HEK293 (cell line): ENCODE data around the gene SLC26A5.

Experiments
- CTCF ChIA-PET: fragments of 350-600 bp; formaldehyde crosslinking; extraction: SDS; loops from one replicate; lab custom pipeline; 2021; ENCODE audit warnings: antibody characterized with exemption; lab: Yijun Ruan, JAX
- POLR2A ChIA-PET: fragments of 300-600 bp; formaldehyde crosslinking; extraction: SDS; loops from one replicate; lab custom pipeline; 2020; ENCODE audit warnings: antibody characterized with exemption, inconsistent platforms; lab: Yijun Ruan, JAX
- H3K27ac ChIP-seq: fragments of 200-500 bp; sonication (Bioruptor generic); 2 replicates; pipeline ENCODE4 v1.5.1; 2014; ENCODE audit warnings: low read depth, low read length, control low read depth, inconsistent platforms; ENCODE audit errors: extremely low read depth
- H3K36me3 ChIP-seq, 2 experiments: fragments of 200-500 bp in 1 of 2; sonication (Bioruptor generic) in 1 of 2; 1 replicate in 1 of 2; 2 replicates in 1 of 2; pipeline ENCODE4 v1.5.1; 2014 to 2017; ENCODE audit warnings: inconsistent platforms in 2 of 2, low read length in 2 of 2; ENCODE audit not compliant: control insufficient read depth in 2 of 2, insufficient read depth in 1 of 2
- H3K4me1 ChIP-seq: fragments of 200-500 bp; sonication (Bioruptor generic); 2 replicates; pipeline ENCODE4 v1.5.1; 2014; ENCODE audit warnings: mild to moderate bottlenecking, low read length, inconsistent platforms; ENCODE audit not compliant: control insufficient read depth, insufficient read depth
- H3K4me3 ChIP-seq: 2 replicates; pipeline ENCODE4 v1.5.1; 2011; ENCODE audit warnings: low read depth, mild to moderate bottlenecking, control low read depth, low read length, moderate library complexity
- H3K9me3 ChIP-seq: fragments of 200-500 bp; sonication (Bioruptor generic); 2 replicates; pipeline ENCODE4 v1.5.1; 2014; ENCODE audit warnings: low read depth, low read length, inconsistent platforms; ENCODE audit not compliant: control insufficient read depth, insufficient read depth
- GLI4 ChIP-seq: fragments of 450-650 bp; formaldehyde crosslinking; IDR thresholded peaks from 2 replicates; pipeline ENCODE4 v1.5.1; 2016; ENCODE audit warnings: missing biosample characterization, missing genetic modification characterization
- KLF7 ChIP-seq: fragments of 450-650 bp; formaldehyde crosslinking; IDR thresholded peaks from 2 replicates; pipeline ENCODE4 v1.5.1; 2016; ENCODE audit warnings: missing biosample characterization, missing genetic modification characterization, borderline replicate concordance
- MEIS1 ChIP-seq: sonication (generic); formaldehyde crosslinking; IDR thresholded peaks from 2 replicates; pipeline ENCODE4 v1.8.1; 2022; ENCODE audit warnings: missing genetic modification reagents, mild to moderate bottlenecking, borderline replicate concordance
- OVOL3 ChIP-seq: fragments of 450-650 bp; formaldehyde crosslinking; IDR thresholded peaks from 2 replicates; pipeline ENCODE4 v1.5.1; 2016; ENCODE audit warnings: missing biosample characterization, missing genetic modification characterization
- RBAK ChIP-seq: fragments of 450-650 bp; formaldehyde crosslinking; IDR thresholded peaks from 2 replicates; pipeline ENCODE4 v1.5.1; 2016; ENCODE audit warnings: missing biosample characterization, missing genetic modification characterization
- ZFP41 ChIP-seq: fragments of 450-650 bp; formaldehyde crosslinking; IDR thresholded peaks from 2 replicates; pipeline ENCODE4 v1.5.1; 2016; ENCODE audit warnings: missing biosample characterization, missing genetic modification characterization, borderline replicate concordance
- ZIC2 ChIP-seq: fragments of 450-650 bp; formaldehyde crosslinking; IDR thresholded peaks from 2 replicates; pipeline ENCODE4 v1.5.1; 2016; ENCODE audit warnings: missing biosample characterization, missing genetic modification characterization
- ZNF184 ChIP-seq: fragments of 450-650 bp; IDR thresholded peaks from 2 replicates; pipeline ENCODE4 v1.5.1; 2018; ENCODE audit warnings: missing biosample characterization, mild to moderate bottlenecking, missing genetic modification characterization
- ZNF2 ChIP-seq: fragments of 450-650 bp; formaldehyde crosslinking; IDR thresholded peaks from 2 replicates; pipeline ENCODE4 v1.5.1; 2016; ENCODE audit warnings: missing biosample characterization, missing genetic modification characterization
- ZNF214 ChIP-seq: fragments of 450-650 bp; formaldehyde crosslinking; IDR thresholded peaks from 2 replicates; pipeline ENCODE4 v1.5.1; 2017; ENCODE audit warnings: missing biosample characterization, mild to moderate bottlenecking, missing genetic modification characterization, borderline replicate concordance
- ZNF239 ChIP-seq: fragments of 450-650 bp; formaldehyde crosslinking; IDR thresholded peaks from 2 replicates; pipeline ENCODE4 v1.5.1; 2016; ENCODE audit warnings: missing biosample characterization, missing genetic modification characterization
- ZNF248 ChIP-seq: fragments of 450-650 bp; formaldehyde crosslinking; IDR thresholded peaks from 2 replicates; pipeline ENCODE4 v1.5.1; 2017; ENCODE audit warnings: missing biosample characterization, missing genetic modification characterization
- ZNF274 ChIP-seq, 2 experiments: fragments of 200-500 bp in 1 of 2; fragments of 450-650 bp in 1 of 2; sonication (Bioruptor generic) in 1 of 2; formaldehyde crosslinking in 1 of 2; IDR thresholded peaks; 2 replicates each; pipeline versions ENCODE4 v1.5.1 to v1.6.1; 2014 to 2016; ENCODE audit warnings: borderline replicate concordance in 1 of 2, inconsistent platforms in 1 of 2, low read length in 1 of 2, missing biosample characterization in 1 of 2, missing genetic modification characterization in 1 of 2
- ZNF366 ChIP-seq: fragments of 450-650 bp; formaldehyde crosslinking; conservative IDR thresholded peaks from 2 replicates; pipeline ENCODE4 v1.5.1; 2016; ENCODE audit warnings: missing biosample characterization, missing genetic modification characterization
- ZNF654 ChIP-seq: fragments of 450-650 bp; formaldehyde crosslinking; IDR thresholded peaks from 2 replicates; pipeline ENCODE4 v1.5.1; 2016; ENCODE audit warnings: low read depth, missing biosample characterization, missing genetic modification characterization
- ZNF670 ChIP-seq: fragments of 450-650 bp; formaldehyde crosslinking; IDR thresholded peaks from 2 replicates; pipeline ENCODE4 v1.5.1; 2016; ENCODE audit warnings: missing biosample characterization, missing genetic modification characterization, low read depth
- ZNF701 ChIP-seq: fragments of 450-650 bp; formaldehyde crosslinking; IDR thresholded peaks from 2 replicates; pipeline ENCODE4 v1.5.1; 2016; ENCODE audit warnings: missing biosample characterization, missing genetic modification characterization
- ZNF785 ChIP-seq: fragments of 450-650 bp; formaldehyde crosslinking; IDR thresholded peaks from 2 replicates; pipeline ENCODE4 v1.5.1; 2016; ENCODE audit warnings: missing biosample characterization, missing genetic modification characterization
- ZSCAN23 ChIP-seq: fragments of 450-650 bp; formaldehyde crosslinking; IDR thresholded peaks from 2 replicates; pipeline ENCODE4 v1.5.1; 2016; ENCODE audit warnings: missing biosample characterization, missing genetic modification characterization
- TF ChIP-seq, protein P1 (sequence below): fragments of 450-650 bp; formaldehyde crosslinking; IDR thresholded peaks from 2 replicates; pipeline ENCODE4 v1.5.1; 2016; ENCODE audit warnings: missing biosample characterization, missing genetic modification characterization
- TF ChIP-seq, protein P2 (sequence below): fragments of 450-650 bp; formaldehyde crosslinking; IDR thresholded peaks from 2 replicates; pipeline ENCODE4 v1.5.1; 2016; ENCODE audit warnings: missing biosample characterization, missing genetic modification characterization, low read depth
- TF ChIP-seq, protein P3 (sequence below): fragments of 450-650 bp; formaldehyde crosslinking; IDR thresholded peaks from 2 replicates; pipeline ENCODE4 v1.5.1; 2016; ENCODE audit warnings: missing biosample characterization, missing genetic modification characterization
- TF ChIP-seq, protein P4 (sequence below): fragments of 450-650 bp; formaldehyde crosslinking; IDR thresholded peaks from 2 replicates; pipeline ENCODE4 v1.5.1; 2016; ENCODE audit warnings: missing biosample characterization, missing genetic modification characterization

SLC26A5 gene

DNA sequence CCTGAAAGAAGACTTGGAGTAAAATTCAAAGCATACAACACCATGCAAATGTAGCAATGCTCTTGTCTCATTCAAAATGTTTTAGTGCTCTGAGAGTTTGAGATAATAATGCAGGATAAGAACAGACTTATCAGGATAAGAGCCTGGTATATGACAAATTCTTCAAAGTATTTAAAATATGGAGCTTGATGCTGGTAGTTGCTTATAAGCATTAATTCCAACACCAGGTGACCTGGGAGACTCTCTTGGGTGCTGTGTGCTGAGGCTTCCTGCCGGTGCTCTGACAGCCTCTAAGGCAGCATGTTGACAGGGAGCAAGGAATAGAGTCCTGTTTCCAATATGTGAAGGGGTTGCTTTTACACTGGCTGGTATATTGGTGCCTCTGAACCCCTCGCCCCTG, 34.8 kb upstream of the SLC26A5 start:
- ChIA-PET CTCF (no interaction called here), POLR2A (no interaction called here)
- Histone ChIP-seq H3K27ac (no peak overlapping the region), H3K36me3 (no peaks in the 10 kb centered on the region), H3K4me1 (no peaks in the 10 kb centered on the region), H3K9me3 (no peaks in the 10 kb centered on the region), H3K4me3 (no peak overlapping the region)
- TF ChIP-seq, protein P1, sequence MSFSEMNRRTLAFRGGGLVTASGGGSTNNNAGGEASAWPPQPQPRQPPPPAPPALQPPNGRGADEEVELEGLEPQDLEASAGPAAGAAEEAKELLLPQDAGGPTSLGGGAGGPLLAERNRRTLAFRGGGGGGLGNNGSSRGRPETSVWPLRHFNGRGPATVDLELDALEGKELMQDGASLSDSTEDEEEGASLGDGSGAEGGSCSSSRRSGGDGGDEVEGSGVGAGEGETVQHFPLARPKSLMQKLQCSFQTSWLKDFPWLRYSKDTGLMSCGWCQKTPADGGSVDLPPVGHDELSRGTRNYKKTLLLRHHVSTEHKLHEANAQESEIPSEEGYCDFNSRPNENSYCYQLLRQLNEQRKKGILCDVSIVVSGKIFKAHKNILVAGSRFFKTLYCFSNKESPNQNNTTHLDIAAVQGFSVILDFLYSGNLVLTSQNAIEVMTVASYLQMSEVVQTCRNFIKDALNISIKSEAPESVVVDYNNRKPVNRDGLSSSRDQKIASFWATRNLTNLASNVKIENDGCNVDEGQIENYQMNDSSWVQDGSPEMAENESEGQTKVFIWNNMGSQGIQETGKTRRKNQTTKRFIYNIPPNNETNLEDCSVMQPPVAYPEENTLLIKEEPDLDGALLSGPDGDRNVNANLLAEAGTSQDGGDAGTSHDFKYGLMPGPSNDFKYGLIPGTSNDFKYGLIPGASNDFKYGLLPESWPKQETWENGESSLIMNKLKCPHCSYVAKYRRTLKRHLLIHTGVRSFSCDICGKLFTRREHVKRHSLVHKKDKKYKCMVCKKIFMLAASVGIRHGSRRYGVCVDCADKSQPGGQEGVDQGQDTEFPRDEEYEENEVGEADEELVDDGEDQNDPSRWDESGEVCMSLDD (tag by site-specific recombination): no peak
- TF ChIP-seq ZNF701: no peak
- no peak for TF ChIP-seq ZNF214 (tag by site-specific recombination)
- no peak for TF ChIP-seq ZNF366 (tag by site-specific recombination)
- no peak for TF ChIP-seq ZIC2 (tag by site-specific recombination)
- TF ChIP-seq ZNF2 (tag by site-specific recombination): no peak
- TF ChIP-seq, protein P2, sequence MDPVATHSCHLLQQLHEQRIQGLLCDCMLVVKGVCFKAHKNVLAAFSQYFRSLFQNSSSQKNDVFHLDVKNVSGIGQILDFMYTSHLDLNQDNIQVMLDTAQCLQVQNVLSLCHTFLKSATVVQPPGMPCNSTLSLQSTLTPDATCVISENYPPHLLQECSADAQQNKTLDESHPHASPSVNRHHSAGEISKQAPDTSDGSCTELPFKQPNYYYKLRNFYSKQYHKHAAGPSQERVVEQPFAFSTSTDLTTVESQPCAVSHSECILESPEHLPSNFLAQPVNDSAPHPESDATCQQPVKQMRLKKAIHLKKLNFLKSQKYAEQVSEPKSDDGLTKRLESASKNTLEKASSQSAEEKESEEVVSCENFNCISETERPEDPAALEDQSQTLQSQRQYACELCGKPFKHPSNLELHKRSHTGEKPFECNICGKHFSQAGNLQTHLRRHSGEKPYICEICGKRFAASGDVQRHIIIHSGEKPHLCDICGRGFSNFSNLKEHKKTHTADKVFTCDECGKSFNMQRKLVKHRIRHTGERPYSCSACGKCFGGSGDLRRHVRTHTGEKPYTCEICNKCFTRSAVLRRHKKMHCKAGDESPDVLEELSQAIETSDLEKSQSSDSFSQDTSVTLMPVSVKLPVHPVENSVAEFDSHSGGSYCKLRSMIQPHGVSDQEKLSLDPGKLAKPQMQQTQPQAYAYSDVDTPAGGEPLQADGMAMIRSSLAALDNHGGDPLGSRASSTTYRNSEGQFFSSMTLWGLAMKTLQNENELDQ (tag by site-specific recombination): no peak
- no peak for TF ChIP-seq ZFP41 (tag by site-specific recombination)
- no peak for TF ChIP-seq ZNF274 (IDR thresholded peaks at IDR 0.05; ENCODE audit: low read length)
- TF ChIP-seq ZNF274 (tag by site-specific recombination; IDR thresholded peaks at IDR 0.05; ENCODE audit: borderline replicate concordance): no peak
- TF ChIP-seq RBAK (tag by site-specific recombination): no peak
- TF ChIP-seq ZNF670 (tag by site-specific recombination): no peak
- TF ChIP-seq, protein P3, sequence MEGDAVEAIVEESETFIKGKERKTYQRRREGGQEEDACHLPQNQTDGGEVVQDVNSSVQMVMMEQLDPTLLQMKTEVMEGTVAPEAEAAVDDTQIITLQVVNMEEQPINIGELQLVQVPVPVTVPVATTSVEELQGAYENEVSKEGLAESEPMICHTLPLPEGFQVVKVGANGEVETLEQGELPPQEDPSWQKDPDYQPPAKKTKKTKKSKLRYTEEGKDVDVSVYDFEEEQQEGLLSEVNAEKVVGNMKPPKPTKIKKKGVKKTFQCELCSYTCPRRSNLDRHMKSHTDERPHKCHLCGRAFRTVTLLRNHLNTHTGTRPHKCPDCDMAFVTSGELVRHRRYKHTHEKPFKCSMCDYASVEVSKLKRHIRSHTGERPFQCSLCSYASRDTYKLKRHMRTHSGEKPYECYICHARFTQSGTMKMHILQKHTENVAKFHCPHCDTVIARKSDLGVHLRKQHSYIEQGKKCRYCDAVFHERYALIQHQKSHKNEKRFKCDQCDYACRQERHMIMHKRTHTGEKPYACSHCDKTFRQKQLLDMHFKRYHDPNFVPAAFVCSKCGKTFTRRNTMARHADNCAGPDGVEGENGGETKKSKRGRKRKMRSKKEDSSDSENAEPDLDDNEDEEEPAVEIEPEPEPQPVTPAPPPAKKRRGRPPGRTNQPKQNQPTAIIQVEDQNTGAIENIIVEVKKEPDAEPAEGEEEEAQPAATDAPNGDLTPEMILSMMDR: no peak

DNA sequence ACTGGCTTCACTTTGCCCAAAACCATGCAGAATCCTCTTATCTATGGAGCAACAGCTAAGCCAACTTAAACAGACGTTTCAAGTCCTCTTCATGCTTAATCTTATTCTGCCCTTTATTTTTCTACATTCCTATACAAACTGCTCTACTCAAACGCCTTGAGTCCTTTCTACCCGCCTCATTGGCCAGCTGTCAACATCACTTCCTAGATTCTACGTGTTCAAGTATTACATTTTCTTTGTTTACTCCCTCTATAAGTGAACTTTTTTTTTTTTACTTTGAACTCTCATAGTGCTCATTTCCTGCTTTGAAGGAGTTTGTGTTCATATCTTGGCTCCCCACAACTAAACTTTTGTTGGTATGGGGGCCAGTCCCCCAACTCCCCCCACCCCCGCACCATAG, 28.9 kb upstream of the SLC26A5 start:
- H3K4me1 ChIP-seq: no peaks in the 10 kb centered on the region
- H3K27ac ChIP-seq: no peak overlapping the region
- TF ChIP-seq ZSCAN23 (tag by site-specific recombination): no peak
- no peak for TF ChIP-seq ZNF248 (tag by site-specific recombination)
- no peak for TF ChIP-seq KLF7
- TF ChIP-seq ZNF785 (tag by site-specific recombination): no peak
- TF ChIP-seq OVOL3 (tag by site-specific recombination): no peak
- no peak for TF ChIP-seq GLI4
- no peak for TF ChIP-seq MEIS1
- no peak for TF ChIP-seq ZNF184 (tag by site-specific recombination)
- no peak for TF ChIP-seq ZNF239
- TF ChIP-seq ZNF654: no peak
- TF ChIP-seq, protein P4, sequence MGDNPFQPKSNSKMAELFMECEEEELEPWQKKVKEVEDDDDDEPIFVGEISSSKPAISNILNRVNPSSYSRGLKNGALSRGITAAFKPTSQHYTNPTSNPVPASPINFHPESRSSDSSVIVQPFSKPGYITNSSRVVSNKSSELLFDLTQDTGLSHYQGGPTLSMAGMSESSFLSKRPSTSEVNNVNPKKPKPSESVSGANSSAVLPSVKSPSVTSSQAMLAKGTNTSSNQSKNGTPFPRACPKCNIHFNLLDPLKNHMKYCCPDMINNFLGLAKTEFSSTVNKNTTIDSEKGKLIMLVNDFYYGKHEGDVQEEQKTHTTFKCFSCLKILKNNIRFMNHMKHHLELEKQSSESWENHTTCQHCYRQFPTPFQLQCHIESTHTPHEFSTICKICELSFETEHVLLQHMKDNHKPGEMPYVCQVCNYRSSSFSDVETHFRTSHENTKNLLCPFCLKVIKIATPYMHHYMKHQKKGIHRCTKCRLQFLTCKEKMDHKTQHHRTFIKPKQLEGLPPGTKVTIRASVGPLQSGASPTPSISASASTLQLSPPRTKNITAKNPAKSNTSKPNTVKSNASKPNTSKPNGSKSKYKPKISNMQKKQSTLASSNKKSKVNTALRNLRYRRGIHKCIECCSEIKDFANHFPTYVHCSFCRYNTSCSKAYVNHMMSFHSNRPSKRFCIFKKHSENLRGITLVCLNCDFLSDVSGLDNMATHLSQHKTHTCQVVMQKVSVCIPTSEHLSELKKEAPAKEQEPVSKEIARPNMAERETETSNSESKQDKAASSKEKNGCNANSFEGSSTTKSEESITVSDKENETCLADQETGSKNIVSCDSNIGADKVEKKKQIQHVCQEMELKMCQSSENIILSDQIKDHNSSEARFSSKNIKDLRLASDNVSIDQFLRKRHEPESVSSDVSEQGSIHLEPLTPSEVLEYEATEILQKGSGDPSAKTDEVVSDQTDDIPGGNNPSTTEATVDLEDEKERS (tag by site-specific recombination): no peak
- H3K4me3 ChIP-seq: no peak overlapping the region
- ChIA-PET POLR2A (no interaction called here), CTCF (no interaction called here)
- H3K36me3 ChIP-seq: no peaks in the 10 kb centered on the region
- no peaks in the 10 kb centered on the region for H3K9me3 ChIP-seq
